SK-N-MC (cell line): ENCODE data around the gene TRMT112.

Experiments
- EZH2 ChIP-seq: fragments of 200-600 bp; sonication (generic); IDR thresholded peaks from one replicate; pipeline ENCODE4 v1.6.1; 2017; ENCODE audit warnings: antibody characterized with exemption
- POLR2AphosphoS5 ChIP-seq: IDR thresholded peaks from 2 replicates; pipeline ENCODE4 v1.6.1; 2012; ENCODE audit warnings: mild to moderate bottlenecking, low read depth, low read length, borderline replicate concordance

GRCh38 chr11:64323373-64323772 lies 6.0 kb upstream of the TRMT112 start:
- TF ChIP-seq EZH2 (no peak), POLR2AphosphoS5 (no peak)
